KMS-11 (cell line): ENCODE results near the gene ACAP3.
"Not testable (repeated sequence)": the region's sequence is repeated elsewhere in the genome, so short reads cannot be mapped to it uniquely, and the experiment has no call there.

Experiments
- H2AFZ ChIP-seq: fragments of 200-600 bp; sonication (generic); 2 replicates; pipeline ENCODE4 v1.6.1; 2016; ENCODE audit warnings: antibody characterized with exemption, mixed run types, low read depth
- H3K27ac ChIP-seq: fragments of 200-600 bp; sonication (generic); 2 replicates; pipeline ENCODE4 v1.6.1; 2016; ENCODE audit warnings: mild to moderate bottlenecking, mixed run types
- H3K27me3 ChIP-seq: fragments of 200-600 bp; sonication (generic); 2 replicates; pipeline ENCODE4 v1.6.1; 2017; ENCODE audit warnings: mild to moderate bottlenecking, low read depth, mixed run types, moderate library complexity; ENCODE audit not compliant: insufficient read depth
- H3K36me3 ChIP-seq: fragments of 200-600 bp; sonication (generic); 2 replicates; pipeline ENCODE4 v1.6.1; 2017; ENCODE audit warnings: mild to moderate bottlenecking, mixed run types; ENCODE audit not compliant: insufficient read depth
- H3K4me1 ChIP-seq: fragments of 200-600 bp; sonication (generic); 2 replicates; pipeline ENCODE4 v1.6.1; 2016; ENCODE audit warnings: mild to moderate bottlenecking, low read depth, mixed run types; ENCODE audit not compliant: poor library complexity, severe bottlenecking
- H3K4me2 ChIP-seq: fragments of 200-600 bp; sonication (generic); 2 replicates; pipeline ENCODE4 v1.7.0; 2016; ENCODE audit warnings: mild to moderate bottlenecking, mixed run types
- H3K4me3 ChIP-seq: fragments of 200-600 bp; sonication (generic); IDR thresholded peaks from 2 replicates; pipeline ENCODE4 v1.6.1; 2017; ENCODE audit warnings: low read depth, low read length, mixed read lengths; ENCODE audit not compliant: insufficient read depth
- H3K79me2 ChIP-seq: fragments of 200-600 bp; sonication (generic); 2 replicates; pipeline ENCODE4 v1.6.1; 2016; ENCODE audit warnings: low read depth, mixed run types; ENCODE audit not compliant: insufficient read depth
- H3K9ac ChIP-seq: fragments of 200-600 bp; sonication (generic); 2 replicates; pipeline ENCODE4 v1.6.1; 2016; ENCODE audit warnings: mild to moderate bottlenecking, mixed run types
- H4K20me1 ChIP-seq: fragments of 200-600 bp; sonication (generic); 2 replicates; pipeline ENCODE4 v1.6.1; 2016; ENCODE audit warnings: mild to moderate bottlenecking, mixed run types; ENCODE audit not compliant: insufficient read depth
- TF ChIP-seq, protein P1 (sequence below): fragments of 200-600 bp; sonication (generic); conservative IDR thresholded peaks from 2 replicates; pipeline ENCODE4 v1.6.1; 2017; ENCODE audit warnings: low read depth, mild to moderate bottlenecking, antibody characterized with exemption, low read length, moderate library complexity, mixed read lengths

The ACAP3 gene

DNA sequence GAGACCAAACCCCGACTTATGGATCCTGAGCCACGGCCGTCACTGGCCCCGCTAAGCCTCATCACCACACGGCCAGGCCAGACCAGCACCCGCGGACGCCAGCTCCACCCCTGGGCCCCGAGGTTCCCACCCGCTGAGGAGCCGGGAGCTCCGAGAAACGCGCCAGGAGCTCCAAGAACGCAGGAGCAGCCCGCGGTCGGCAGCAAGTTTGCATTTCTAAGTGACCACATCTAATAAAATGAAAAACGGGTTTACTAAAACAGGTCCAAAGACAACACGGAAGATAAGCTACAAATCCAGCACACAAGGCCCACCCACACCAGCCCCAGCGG is 53.1 kb downstream of the ACAP3 start:
- H2AFZ ChIP-seq: no peak overlapping the region
- TF ChIP-seq, protein P1, sequence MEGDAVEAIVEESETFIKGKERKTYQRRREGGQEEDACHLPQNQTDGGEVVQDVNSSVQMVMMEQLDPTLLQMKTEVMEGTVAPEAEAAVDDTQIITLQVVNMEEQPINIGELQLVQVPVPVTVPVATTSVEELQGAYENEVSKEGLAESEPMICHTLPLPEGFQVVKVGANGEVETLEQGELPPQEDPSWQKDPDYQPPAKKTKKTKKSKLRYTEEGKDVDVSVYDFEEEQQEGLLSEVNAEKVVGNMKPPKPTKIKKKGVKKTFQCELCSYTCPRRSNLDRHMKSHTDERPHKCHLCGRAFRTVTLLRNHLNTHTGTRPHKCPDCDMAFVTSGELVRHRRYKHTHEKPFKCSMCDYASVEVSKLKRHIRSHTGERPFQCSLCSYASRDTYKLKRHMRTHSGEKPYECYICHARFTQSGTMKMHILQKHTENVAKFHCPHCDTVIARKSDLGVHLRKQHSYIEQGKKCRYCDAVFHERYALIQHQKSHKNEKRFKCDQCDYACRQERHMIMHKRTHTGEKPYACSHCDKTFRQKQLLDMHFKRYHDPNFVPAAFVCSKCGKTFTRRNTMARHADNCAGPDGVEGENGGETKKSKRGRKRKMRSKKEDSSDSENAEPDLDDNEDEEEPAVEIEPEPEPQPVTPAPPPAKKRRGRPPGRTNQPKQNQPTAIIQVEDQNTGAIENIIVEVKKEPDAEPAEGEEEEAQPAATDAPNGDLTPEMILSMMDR: no peak
- no peak overlapping the region for H3K9ac ChIP-seq
- no peak overlapping the region for H3K27ac ChIP-seq
- H3K4me1 ChIP-seq: no peaks in the 10 kb centered on the region
- H3K79me2 ChIP-seq: no peaks in the 10 kb centered on the region
- no peaks in the 10 kb centered on the region for H3K27me3 ChIP-seq
- H3K4me3 ChIP-seq: no peak overlapping the region
- H3K4me2 ChIP-seq: no peak overlapping the region
- no peaks in the 10 kb centered on the region for H3K36me3 ChIP-seq
- H4K20me1 ChIP-seq: no peaks in the 10 kb centered on the region

GRCh38 chr1:1253972-1254666 is 53.6 kb downstream of the ACAP3 start:
- TF ChIP-seq, protein P1: no peak
- no peak overlapping the region for H3K4me3 ChIP-seq
- H3K36me3 ChIP-seq: no peaks in the 10 kb centered on the region
- H3K79me2 ChIP-seq: no peaks in the 10 kb centered on the region
- H3K4me2 ChIP-seq: no peak overlapping the region
- H4K20me1 ChIP-seq: no peaks in the 10 kb centered on the region
- H2AFZ ChIP-seq: no peak overlapping the region
- no peaks in the 10 kb centered on the region for H3K27me3 ChIP-seq
- no peak overlapping the region for H3K27ac ChIP-seq
- no peak overlapping the region for H3K9ac ChIP-seq
- no peaks in the 10 kb centered on the region for H3K4me1 ChIP-seq

DNA sequence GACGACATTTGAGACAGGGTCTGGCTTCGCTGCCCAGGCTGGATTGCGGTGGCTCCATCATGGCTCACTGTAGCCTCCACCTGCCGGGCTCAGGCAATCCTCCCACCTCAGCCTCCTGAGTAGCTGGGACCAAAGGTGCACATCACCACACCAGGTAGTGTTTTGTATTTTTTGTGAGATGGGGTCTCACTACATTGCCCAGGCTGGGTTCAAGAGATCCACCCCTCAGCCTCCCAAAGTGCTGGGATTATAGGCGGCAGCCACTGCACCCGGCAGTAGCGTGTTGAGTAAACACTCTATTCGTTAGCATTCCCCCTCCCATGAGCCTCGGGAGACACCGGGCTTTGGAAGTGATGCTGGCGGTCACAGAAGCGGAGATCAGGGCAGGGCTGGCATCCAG is 54.4 kb downstream of the ACAP3 start:
- no peak overlapping the region for H3K4me2 ChIP-seq
- H3K27me3 ChIP-seq: no peaks in the 10 kb centered on the region
- H2AFZ ChIP-seq: no peak overlapping the region
- H3K79me2 ChIP-seq: no peaks in the 10 kb centered on the region
- no peak overlapping the region for H3K9ac ChIP-seq
- H3K27ac ChIP-seq: no peak overlapping the region
- no peaks in the 10 kb centered on the region for H3K4me1 ChIP-seq
- H3K4me3 ChIP-seq: no peak overlapping the region
- no peaks in the 10 kb centered on the region for H3K36me3 ChIP-seq
- H4K20me1 ChIP-seq: no peaks in the 10 kb centered on the region
- TF ChIP-seq, protein P1: no peak

DNA sequence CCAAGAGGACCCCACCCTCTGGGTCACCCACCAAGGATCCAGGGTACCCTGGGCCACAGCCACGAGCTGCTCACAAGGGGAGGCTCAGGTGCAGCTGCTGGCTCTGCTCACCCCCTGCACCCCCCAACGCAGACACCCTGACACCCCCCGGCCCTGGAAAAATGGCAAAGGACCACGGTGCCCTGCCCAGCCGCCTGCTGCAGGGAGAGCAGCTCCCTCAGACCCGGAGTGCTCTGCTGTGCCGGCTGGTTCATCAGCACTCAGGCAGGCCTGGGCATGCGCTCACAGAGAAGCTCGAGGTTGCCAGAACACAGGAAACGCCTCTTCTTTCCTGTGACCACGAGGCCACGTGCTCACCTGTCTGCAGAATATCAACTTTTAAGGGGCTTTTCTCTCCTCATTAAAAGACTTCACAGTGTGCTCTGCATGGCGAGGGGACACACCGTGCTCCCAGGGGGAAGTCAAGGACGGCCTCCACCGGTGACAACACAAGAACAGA is 56.9 kb downstream of the ACAP3 start:
- Histone ChIP-seq H3K4me1 (no peaks in the 10 kb centered on the region), H3K9ac (no peak overlapping the region), H3K27me3 (peaks cover 9% of the 10 kb centered on the region; the same call in 1 of the 2 replicates), H3K4me3 (no peak overlapping the region), H3K27ac (no peak overlapping the region), H4K20me1 (no peaks in the 10 kb centered on the region), H3K79me2 (no peaks in the 10 kb centered on the region), H3K4me2 (no peak overlapping the region), H2AFZ (no peak overlapping the region), H3K36me3 (no peaks in the 10 kb centered on the region)
- TF ChIP-seq, protein P1: no peak

GRCh38 chr1:1248009-1248913 is 59.5 kb downstream of the ACAP3 start:
- not testable (repeated sequence) for H3K36me3 ChIP-seq

More at GRCh38 chr1:1248009-1248913, 59.5 kb downstream of the ACAP3 start:
- not testable (repeated sequence) for H3K4me1 ChIP-seq, H3K27ac ChIP-seq, H3K79me2 ChIP-seq, H3K4me3 ChIP-seq, H3K4me2 ChIP-seq, H2AFZ ChIP-seq, H4K20me1 ChIP-seq, H3K9ac ChIP-seq
- peaks cover 23% of the 10 kb centered on the region for H3K27me3 ChIP-seq
